T follicular helper cell (primary cell): ENCODE results near the gene GRIN2A.

Source experiments
- DNase-seq: peaks from one replicate; pipeline ENCODE4 v3.0.0-alpha.2; 2020; ENCODE audit warnings: low read depth

Gene GRIN2A

GRCh38 chr16:10086620-10087019, 95.6 kb downstream of the GRIN2A start:
- no peak for DNase-seq

GRCh38 chr16:10085078-10085798, 97.0 kb downstream of the GRIN2A start:
- no peak for DNase-seq

- no peak for DNase-seq
These were observed 98.9 kb downstream of the GRIN2A start for GRCh38 chr16:10083301-10083700.

GRCh38 chr16:10081201-10081940, 100.9 kb downstream of the GRIN2A start:
- DNase-seq, result no peak

- no peak for DNase-seq
These were observed 102.0 kb downstream of the GRIN2A start for GRCh38 chr16:10080051-10080772.

- no peak for DNase-seq
These were observed 103.7 kb downstream of the GRIN2A start for GRCh38 chr16:10078541-10078949.

GRCh38 chr16:10077861-10078260, 104.4 kb downstream of the GRIN2A start:
- no peak for DNase-seq

- DNase-seq, result no peak
These were observed 106.2 kb downstream of the GRIN2A start for GRCh38 chr16:10076037-10076436.

GRCh38 chr16:10070591-10070990, 111.6 kb downstream of the GRIN2A start:
- DNase-seq, result no peak

GRCh38 chr16:10069374-10069773, 112.9 kb downstream of the GRIN2A start:
- no peak for DNase-seq

GRCh38 chr16:10067835-10068234, 114.4 kb downstream of the GRIN2A start:
- DNase-seq, result no peak

GRCh38 chr16:10067406-10067805, 114.8 kb downstream of the GRIN2A start:
- DNase-seq, result no peak

GRCh38 chr16:10065019-10065418, 117.2 kb downstream of the GRIN2A start:
- DNase-seq, result no peak

GRCh38 chr16:10048850-10049249, 133.4 kb downstream of the GRIN2A start:
- DNase-seq, result no peak

GRCh38 chr16:10045947-10046346, 136.3 kb downstream of the GRIN2A start:
- no peak for DNase-seq

GRCh38 chr16:10045291-10045775, 136.9 kb downstream of the GRIN2A start:
- no peak for DNase-seq

GRCh38 chr16:10040136-10041080, 141.8 kb downstream of the GRIN2A start:
- no peak for DNase-seq

- no peak for DNase-seq
These were observed 142.8 kb downstream of the GRIN2A start for GRCh38 chr16:10039220-10040096.

- DNase-seq, result no peak
These were observed 144.5 kb downstream of the GRIN2A start for GRCh38 chr16:10037751-10038150.

GRCh38 chr16:10036956-10037355, 145.3 kb downstream of the GRIN2A start:
- DNase-seq, result no peak
